ENCODE measurements around the gene OSMR.

Gene OSMR

DNA sequence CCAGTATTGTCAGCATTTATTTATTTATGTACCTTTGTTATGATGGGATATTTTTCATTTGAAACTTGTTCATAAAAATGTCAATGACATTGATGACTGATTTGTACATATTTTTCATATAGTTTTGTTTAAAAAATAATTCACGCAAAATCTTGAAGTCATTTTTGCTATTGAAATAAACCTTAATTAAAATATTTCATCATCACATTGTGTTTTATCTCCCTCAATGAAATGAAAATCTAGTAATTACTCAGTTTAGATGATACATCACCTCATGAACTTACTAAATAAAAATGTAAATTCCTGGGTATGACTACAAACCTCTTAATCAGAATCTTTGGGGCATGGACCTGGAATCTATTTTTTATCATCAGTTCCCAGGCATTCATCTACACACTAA lies 89.6 kb downstream of the OSMR start:
- ChIA-PET CTCF (no interaction called here), POLR2A (ENCODE audit: low non-redundant PET) (no interaction called here)
- TF ChIP-seq, protein P1, sequence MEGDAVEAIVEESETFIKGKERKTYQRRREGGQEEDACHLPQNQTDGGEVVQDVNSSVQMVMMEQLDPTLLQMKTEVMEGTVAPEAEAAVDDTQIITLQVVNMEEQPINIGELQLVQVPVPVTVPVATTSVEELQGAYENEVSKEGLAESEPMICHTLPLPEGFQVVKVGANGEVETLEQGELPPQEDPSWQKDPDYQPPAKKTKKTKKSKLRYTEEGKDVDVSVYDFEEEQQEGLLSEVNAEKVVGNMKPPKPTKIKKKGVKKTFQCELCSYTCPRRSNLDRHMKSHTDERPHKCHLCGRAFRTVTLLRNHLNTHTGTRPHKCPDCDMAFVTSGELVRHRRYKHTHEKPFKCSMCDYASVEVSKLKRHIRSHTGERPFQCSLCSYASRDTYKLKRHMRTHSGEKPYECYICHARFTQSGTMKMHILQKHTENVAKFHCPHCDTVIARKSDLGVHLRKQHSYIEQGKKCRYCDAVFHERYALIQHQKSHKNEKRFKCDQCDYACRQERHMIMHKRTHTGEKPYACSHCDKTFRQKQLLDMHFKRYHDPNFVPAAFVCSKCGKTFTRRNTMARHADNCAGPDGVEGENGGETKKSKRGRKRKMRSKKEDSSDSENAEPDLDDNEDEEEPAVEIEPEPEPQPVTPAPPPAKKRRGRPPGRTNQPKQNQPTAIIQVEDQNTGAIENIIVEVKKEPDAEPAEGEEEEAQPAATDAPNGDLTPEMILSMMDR (conservative IDR thresholded peaks at IDR 0.05; ENCODE audit: low read depth), result no peak
- no peak overlapping the region for H3K27ac ChIP-seq
- no peak for DNase-seq (ENCODE audit: low spot score)

DNA sequence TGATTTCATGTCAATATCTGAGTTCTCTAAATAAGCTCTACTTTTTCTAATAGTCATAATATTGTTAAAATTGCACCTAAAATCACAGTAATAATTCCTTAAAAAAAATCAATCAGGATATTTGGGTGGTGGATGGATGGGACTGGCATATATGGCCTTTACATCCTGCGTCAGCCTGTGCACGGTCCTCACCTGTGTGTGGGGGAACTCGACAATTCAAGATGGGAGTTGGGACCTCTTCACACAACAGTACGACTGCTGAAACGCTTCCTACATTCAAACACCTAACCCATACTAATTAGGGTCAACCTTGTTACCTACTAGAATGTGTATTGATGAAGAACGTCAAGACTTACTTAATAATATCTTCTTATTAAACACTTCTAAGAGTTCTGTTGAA lies 90.5 kb downstream of the OSMR start:
- no peak for DNase-seq (ENCODE audit: low spot score)
- CTCF ChIA-PET, result interaction anchor here (0.6 kb wide), 1 partner anchor 230 kb away, joined by 3 read pairs; no protein-coding TSS in a partner anchor
- POLR2A ChIA-PET (ENCODE audit: low non-redundant PET), result no interaction called here
- H3K27ac ChIP-seq, result no peak overlapping the region
- TF ChIP-seq, protein P1 (conservative IDR thresholded peaks at IDR 0.05; ENCODE audit: low read depth), result no peak

GRCh38 chr5:38938424-38938823 lies 92.6 kb downstream of the OSMR start:
- TF ChIP-seq, protein P1 (conservative IDR thresholded peaks at IDR 0.05; ENCODE audit: low read depth), result no peak
- H3K27ac ChIP-seq, result no peak overlapping the region
- POLR2A ChIA-PET (ENCODE audit: low non-redundant PET), result no interaction called here
- CTCF ChIA-PET, result interaction anchor here (0.6 to 0.7 kb wide), 2 partner anchors 20 to 317 kb away, joined by 3 to 7 read pairs; no protein-coding TSS in a partner anchor
- DNase-seq (ENCODE audit: low spot score), result no peak

- no peak for DNase-seq (ENCODE audit: low spot score)
- ChIA-PET POLR2A (ENCODE audit: low non-redundant PET) (no interaction called here), CTCF (interaction anchor here (0.6 to 0.7 kb wide), 2 partner anchors 20 to 316 kb away, joined by 3 to 7 read pairs; no protein-coding TSS in a partner anchor)
- H3K27ac ChIP-seq, result no peak overlapping the region
- TF ChIP-seq, protein P1 (conservative IDR thresholded peaks at IDR 0.05; ENCODE audit: low read depth), result no peak
Measured at GRCh38 chr5:38938973-38939372, 93.2 kb downstream of the OSMR start.

DNA sequence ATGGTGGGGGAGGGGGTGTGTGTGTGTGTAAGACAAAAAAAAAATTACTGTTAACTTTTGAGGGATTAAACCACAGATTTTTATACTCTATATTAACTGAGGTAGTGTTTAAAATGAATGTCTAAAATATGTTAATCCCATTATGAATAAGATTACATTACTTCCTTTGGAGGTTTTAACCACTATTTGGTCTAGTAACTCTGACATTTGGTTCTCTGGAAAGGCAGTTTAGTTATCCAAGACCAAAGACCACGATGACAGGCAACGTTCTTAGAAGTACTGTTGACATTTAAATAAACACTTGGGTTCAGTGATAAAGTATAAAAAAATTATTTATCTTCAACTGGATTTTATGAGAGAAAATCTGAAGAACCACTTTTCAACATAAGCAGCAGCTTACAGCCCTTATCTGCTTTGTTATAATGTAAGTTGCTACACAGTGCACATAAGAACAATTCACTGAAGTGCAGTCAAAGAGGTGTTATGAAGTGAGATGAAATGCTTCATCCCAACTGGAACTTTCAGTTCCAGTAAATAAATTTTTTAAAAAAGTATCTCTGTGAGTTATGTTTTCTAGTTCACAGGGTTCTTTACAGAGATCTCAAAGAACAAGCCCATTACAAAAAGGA lies 94.5 kb downstream of the OSMR start:
- POLR2A ChIA-PET (ENCODE audit: low non-redundant PET), result no interaction called here
- no peak for DNase-seq (ENCODE audit: low spot score)
- CTCF ChIA-PET, result no interaction called here
- TF ChIP-seq, protein P1 (conservative IDR thresholded peaks at IDR 0.05; ENCODE audit: low read depth), result no peak
- no peak overlapping the region for H3K27ac ChIP-seq

- CTCF ChIA-PET, result no interaction called here
- H3K27ac ChIP-seq, result no peak overlapping the region
- DNase-seq (ENCODE audit: low spot score), result no peak
- POLR2A ChIA-PET (ENCODE audit: low non-redundant PET), result no interaction called here
- TF ChIP-seq, protein P1 (conservative IDR thresholded peaks at IDR 0.05; ENCODE audit: low read depth), result no peak
Measured at GRCh38 chr5:38941912-38942311, 96.1 kb downstream of the OSMR start.

Measured in RWPE1 (cell line).